Erythroblast (primary cell): ENCODE results near the gene HEY2.

Source experiments
- GATA1 ChIP-seq: IDR thresholded peaks from 2 replicates; pipeline ENCODE4 v1.6.1; 2011; ENCODE audit warnings: low read depth, mild to moderate bottlenecking, control low read depth, low read length, moderate library complexity
- POLR2A ChIP-seq: IDR thresholded peaks from 2 replicates; pipeline ENCODE4 v1.6.1; 2011; ENCODE audit warnings: mild to moderate bottlenecking, low read length

GRCh38 chr6:125749865-125750691 lies 646 bp downstream of the HEY2 start:
- no peak for TF ChIP-seq POLR2A
- TF ChIP-seq GATA1 = no peak
